Mesendoderm (in vitro differentiated cells): ENCODE data around the gene COL6A5.

ENCODE experiments used
- DNase-seq: peaks from one replicate; pipeline ENCODE4 v3.0.0; 2013
- H2AK5ac ChIP-seq: 2 replicates; pipeline ENCODE4 v1.6.1; 2013; ENCODE audit warnings: low read length, inconsistent platforms
- H2BK120ac ChIP-seq: 2 replicates; pipeline ENCODE4 v1.6.1; 2013; ENCODE audit warnings: low read depth, mild to moderate bottlenecking, low read length, moderate library complexity, mixed read lengths
- H2BK15ac ChIP-seq: replicated peaks from 2 replicates; pipeline ENCODE4 v1.6.1; 2013; ENCODE audit warnings: low read depth, mild to moderate bottlenecking, moderate library complexity
- H2BK5ac ChIP-seq: 2 replicates; pipeline ENCODE4 v1.6.1; 2013; ENCODE audit warnings: low read length, inconsistent platforms
- H3K18ac ChIP-seq: 2 replicates; pipeline ENCODE4 v1.6.1; 2013; ENCODE audit warnings: mild to moderate bottlenecking, low read length, mixed read lengths
- H3K23ac ChIP-seq: one replicate; pipeline ENCODE4 v1.6.1; 2013; ENCODE audit warnings: low read length
- H3K27ac ChIP-seq: 2 replicates; pipeline ENCODE4 v1.5.1; 2013; ENCODE audit warnings: low read depth, mild to moderate bottlenecking, inconsistent platforms, low read length, moderate library complexity
- H3K27me3 ChIP-seq: 2 replicates; pipeline ENCODE4 v1.6.1; 2013; ENCODE audit warnings: low read length, control low read depth, mild to moderate bottlenecking, inconsistent platforms; ENCODE audit not compliant: insufficient read depth, poor library complexity
- H3K36me3 ChIP-seq: 2 replicates; pipeline ENCODE4 v1.6.1; 2013; ENCODE audit warnings: low read length, inconsistent platforms; ENCODE audit not compliant: control insufficient read depth, insufficient read depth
- H3K4ac ChIP-seq: one replicate; pipeline ENCODE4 v1.6.1; 2013; ENCODE audit warnings: low read depth, mild to moderate bottlenecking, low read length, moderate library complexity
- H3K4me1 ChIP-seq: 2 replicates; pipeline ENCODE4 v1.6.1; 2013; ENCODE audit warnings: low read depth, low read length, inconsistent platforms; ENCODE audit not compliant: control insufficient read depth
- H3K4me2 ChIP-seq: 2 replicates; pipeline ENCODE4 v1.6.1; 2013; ENCODE audit warnings: low read length
- H3K4me3 ChIP-seq: 2 replicates; pipeline ENCODE4 v1.5.1; 2013; ENCODE audit warnings: mild to moderate bottlenecking, low read length
- H3K56ac ChIP-seq: one replicate; pipeline ENCODE4 v1.6.1; 2013; ENCODE audit warnings: low read length
- H3K79me1 ChIP-seq: 2 replicates; pipeline ENCODE4 v1.6.1; 2013; ENCODE audit warnings: low read length, inconsistent platforms
- H3K79me2 ChIP-seq: 2 replicates; pipeline ENCODE4 v1.6.1; 2013; ENCODE audit warnings: mild to moderate bottlenecking, low read length; ENCODE audit not compliant: control insufficient read depth, insufficient read depth
- H3K9ac ChIP-seq: 2 replicates; pipeline ENCODE4 v1.6.1; 2013; ENCODE audit warnings: low read length, inconsistent platforms
- H4K5ac ChIP-seq: one replicate; pipeline ENCODE4 v1.6.1; 2013; ENCODE audit warnings: low read length
- H4K8ac ChIP-seq: one replicate; pipeline ENCODE4 v1.6.1; 2013; ENCODE audit warnings: low read depth, mild to moderate bottlenecking, control low read depth, low read length, moderate library complexity
- WGBS: extraction: QIAGEN DNeasy Blood & Tissue Kit; methylation state at CpG from one replicate; pipeline ENCODE4 v1.1.7; 2013; ENCODE audit warnings: low lambda C conversion rate, missing lambda C conversion rate; ENCODE audit not compliant: insufficient coverage; ENCODE audit errors: extremely low coverage; 5-methylcytosine and 5-hydroxymethylcytosine counted together

COL6A5 gene

DNA sequence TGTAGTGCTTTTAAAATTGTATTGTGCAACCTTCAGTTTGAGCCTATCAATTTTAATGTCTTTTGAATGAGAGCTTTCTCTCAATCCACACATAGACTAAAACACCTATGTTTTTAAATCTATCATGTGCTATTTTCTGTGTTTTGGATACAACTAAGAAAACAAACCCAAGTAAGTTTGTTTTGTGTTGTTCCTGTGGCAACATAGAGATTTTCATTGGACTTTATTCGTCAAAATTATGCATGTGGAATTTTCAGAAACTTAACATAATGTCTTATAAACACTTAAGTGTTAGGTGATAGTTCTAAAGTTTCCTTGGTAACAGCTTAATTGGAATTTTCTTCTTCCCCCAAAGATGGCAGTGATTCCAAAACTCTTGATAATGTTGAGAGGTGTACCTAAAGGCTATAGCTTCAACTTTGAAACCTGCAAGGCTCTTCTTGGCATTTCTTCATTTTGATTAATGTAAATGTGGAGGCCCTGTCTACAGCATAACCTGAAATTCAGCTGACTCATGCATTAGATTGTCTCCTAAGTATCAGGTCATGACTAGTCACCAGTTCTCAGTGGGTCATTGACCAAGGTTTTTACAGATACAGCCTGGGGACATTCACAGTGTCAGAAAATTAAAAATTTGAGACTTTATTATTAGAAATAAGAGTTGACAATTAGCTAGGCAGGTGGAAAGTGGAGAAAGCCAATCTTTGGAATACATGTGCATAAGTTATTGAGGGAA is 44.4 kb downstream of the COL6A5 start:
- Histone ChIP-seq H2BK120ac (no peak overlapping the region), H3K79me1 (no peaks in the 10 kb centered on the region), H3K79me2 (no peaks in the 10 kb centered on the region), H3K4me3 (no peak overlapping the region), H3K56ac (no peak overlapping the region), H3K36me3 (no peaks in the 10 kb centered on the region), H3K4me2 (no peak overlapping the region), H3K23ac (no peak overlapping the region), H2BK5ac (no peak overlapping the region), H2BK15ac (no peak overlapping the region), H3K27ac (no peak overlapping the region), H4K8ac (no peak overlapping the region), H3K18ac (no peak overlapping the region), H4K5ac (no peak overlapping the region), H3K4ac (no peak overlapping the region), H3K27me3 (no peaks in the 10 kb centered on the region), H2AK5ac (no peak overlapping the region), H3K9ac (no peak overlapping the region), H3K4me1 (no peaks in the 10 kb centered on the region)
- DNase-seq: no peak
- WGBS: no CpG with 5 or more reads among the region's 1 CpG

DNA sequence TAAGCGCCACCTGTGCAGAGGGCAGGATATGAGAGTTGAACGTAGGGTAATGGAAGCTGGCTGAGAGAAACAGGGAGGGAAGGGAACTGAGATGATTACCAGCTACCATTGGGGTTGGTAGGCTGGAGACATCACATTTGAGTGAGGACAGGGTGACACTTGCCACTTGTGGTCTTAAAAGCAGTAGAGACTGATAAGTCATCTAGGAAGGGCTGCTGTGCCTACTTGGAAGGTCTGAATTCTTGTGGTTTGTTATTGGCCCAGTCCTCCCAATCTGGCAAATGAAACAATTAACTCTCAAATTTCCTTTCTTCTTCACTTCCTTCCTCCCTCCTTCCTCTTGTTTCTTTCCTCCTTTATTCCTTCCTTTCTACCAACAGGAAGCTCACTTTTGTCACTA is 46.8 kb downstream of the COL6A5 start:
- no peak for DNase-seq
- H3K9ac ChIP-seq: no peak overlapping the region
- H2BK5ac ChIP-seq: no peak overlapping the region
- no peak overlapping the region for H3K4me2 ChIP-seq
- H4K5ac ChIP-seq: no peak overlapping the region
- H3K4me1 ChIP-seq: peaks cover 6% of the 10 kb centered on the region
- no peak overlapping the region for H3K27ac ChIP-seq
- H3K4me3 ChIP-seq: no peak overlapping the region
- H3K56ac ChIP-seq: no peak overlapping the region
- no peaks in the 10 kb centered on the region for H3K36me3 ChIP-seq
- H3K27me3 ChIP-seq: no peaks in the 10 kb centered on the region
- H2BK15ac ChIP-seq: no peak overlapping the region
- no peak overlapping the region for H2BK120ac ChIP-seq
- H3K79me1 ChIP-seq: no peaks in the 10 kb centered on the region
- H4K8ac ChIP-seq: no peak overlapping the region
- no peak overlapping the region for H3K18ac ChIP-seq
- H3K79me2 ChIP-seq: no peaks in the 10 kb centered on the region
- no peak overlapping the region for H3K23ac ChIP-seq
- no peak overlapping the region for H3K4ac ChIP-seq
- no CpG with 5 or more reads among the region's 2 CpGs for WGBS
- H2AK5ac ChIP-seq: no peak overlapping the region

DNA sequence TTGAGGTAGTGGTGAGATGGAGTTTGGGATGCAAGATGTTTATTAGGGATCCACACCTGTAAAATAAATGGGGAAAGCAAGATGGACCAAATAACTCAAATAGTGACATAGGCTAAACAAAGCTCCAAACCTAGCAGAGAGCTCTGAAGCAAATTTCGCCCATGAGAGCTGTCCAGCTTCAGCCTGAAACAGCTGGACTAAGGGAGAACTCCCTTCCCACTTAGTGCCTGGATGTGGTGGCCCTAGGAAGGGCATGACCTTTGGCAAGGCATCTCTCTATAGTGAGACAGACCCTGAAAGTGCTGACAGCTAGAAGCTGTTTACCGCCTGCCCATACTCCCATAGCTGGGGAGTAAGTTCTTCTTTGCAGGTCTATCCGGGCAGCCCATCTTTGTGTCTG is 48.1 kb downstream of the COL6A5 start:
- DNase-seq: no peak
- Histone ChIP-seq H3K27ac (no peak overlapping the region), H4K8ac (no peak overlapping the region), H3K4me1 (peaks cover 6% of the 10 kb centered on the region), H3K27me3 (no peaks in the 10 kb centered on the region), H3K36me3 (no peaks in the 10 kb centered on the region), H2BK15ac (no peak overlapping the region), H3K18ac (no peak overlapping the region), H3K23ac (no peak overlapping the region), H3K79me2 (no peaks in the 10 kb centered on the region), H3K4me2 (no peak overlapping the region), H3K79me1 (no peaks in the 10 kb centered on the region), H3K4me3 (no peak overlapping the region), H4K5ac (no peak overlapping the region), H2BK120ac (no peak overlapping the region), H3K9ac (no peak overlapping the region), H3K56ac (no peak overlapping the region), H2BK5ac (no peak overlapping the region), H3K4ac (no peak overlapping the region), H2AK5ac (no peak overlapping the region)
- no CpG with 5 or more reads among the region's 3 CpGs for WGBS

DNA sequence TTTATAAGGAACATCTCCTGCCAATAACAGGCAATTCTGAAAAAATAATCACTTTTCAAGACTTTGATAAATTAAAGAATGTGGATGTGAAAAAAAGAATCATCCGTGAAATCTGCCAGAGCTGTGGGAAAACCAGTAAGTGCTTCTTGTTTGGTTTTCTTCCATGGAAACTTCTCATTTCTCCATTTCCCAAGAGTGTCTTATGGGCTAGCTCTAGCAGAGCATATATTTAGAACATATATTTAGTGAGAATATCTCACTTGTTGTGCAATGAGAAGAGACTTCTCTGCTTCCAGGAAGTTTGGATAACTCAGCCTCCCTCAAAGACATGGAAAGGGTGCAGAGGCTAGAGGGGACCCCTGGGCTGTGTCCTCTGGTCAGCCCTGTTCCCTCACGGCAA is 49.9 kb downstream of the COL6A5 start:
- Histone ChIP-seq H3K4me3 (no peak overlapping the region), H3K79me2 (no peaks in the 10 kb centered on the region), H3K27me3 (no peaks in the 10 kb centered on the region), H3K79me1 (no peaks in the 10 kb centered on the region), H3K27ac (peak overlapping the region; percentile 8), H3K4ac (no peak overlapping the region), H3K56ac (no peak overlapping the region), H2BK120ac (no peak overlapping the region), H3K4me1 (peaks cover 6% of the 10 kb centered on the region), H2BK5ac (no peak overlapping the region), H3K4me2 (no peak overlapping the region), H2BK15ac (peak overlapping the region; percentile 47), H3K36me3 (no peaks in the 10 kb centered on the region), H3K23ac (no peak overlapping the region), H4K5ac (no peak overlapping the region), H4K8ac (no peak overlapping the region), H2AK5ac (no peak overlapping the region), H3K18ac (peak overlapping the region; percentile 61), H3K9ac (no peak overlapping the region)
- WGBS: no CpG with 5 or more reads among the region's 2 CpGs
- DNase-seq: no peak

DNA sequence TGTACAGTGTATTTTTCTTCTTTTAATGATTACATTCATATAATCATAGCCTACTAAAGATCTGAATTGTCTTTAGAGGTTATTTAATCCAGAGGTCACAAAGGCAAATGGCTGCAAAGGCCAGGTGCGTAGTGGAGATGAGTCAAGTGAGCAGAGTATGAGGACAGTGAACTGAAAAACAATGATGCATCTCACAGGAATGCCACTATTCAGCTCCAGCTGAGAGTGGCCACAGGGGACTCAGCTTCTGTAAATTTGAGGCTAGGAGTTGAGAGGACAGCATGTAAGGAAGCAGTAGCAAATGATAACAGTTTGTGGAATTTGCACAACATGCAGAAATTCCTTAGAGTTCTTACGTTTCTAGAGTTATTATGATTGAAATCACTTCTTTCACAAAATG is 50.4 kb downstream of the COL6A5 start:
- Histone ChIP-seq H3K9ac (no peak overlapping the region), H2BK15ac (no peak overlapping the region), H3K4me1 (peaks cover 6% of the 10 kb centered on the region), H2BK120ac (no peak overlapping the region), H4K8ac (no peak overlapping the region), H3K79me2 (no peaks in the 10 kb centered on the region), H4K5ac (no peak overlapping the region), H3K4me2 (no peak overlapping the region), H2AK5ac (no peak overlapping the region), H3K4ac (no peak overlapping the region), H3K36me3 (no peaks in the 10 kb centered on the region), H3K18ac (peak overlapping the region; percentile 56), H3K4me3 (no peak overlapping the region), H3K23ac (no peak overlapping the region), H2BK5ac (no peak overlapping the region), H3K27me3 (no peaks in the 10 kb centered on the region), H3K79me1 (no peaks in the 10 kb centered on the region), H3K27ac (peak overlapping the region; percentile 77), H3K56ac (no peak overlapping the region)
- peak; percentile 97 for DNase-seq
- no CpG with 5 or more reads among the region's 2 CpGs for WGBS

DNA sequence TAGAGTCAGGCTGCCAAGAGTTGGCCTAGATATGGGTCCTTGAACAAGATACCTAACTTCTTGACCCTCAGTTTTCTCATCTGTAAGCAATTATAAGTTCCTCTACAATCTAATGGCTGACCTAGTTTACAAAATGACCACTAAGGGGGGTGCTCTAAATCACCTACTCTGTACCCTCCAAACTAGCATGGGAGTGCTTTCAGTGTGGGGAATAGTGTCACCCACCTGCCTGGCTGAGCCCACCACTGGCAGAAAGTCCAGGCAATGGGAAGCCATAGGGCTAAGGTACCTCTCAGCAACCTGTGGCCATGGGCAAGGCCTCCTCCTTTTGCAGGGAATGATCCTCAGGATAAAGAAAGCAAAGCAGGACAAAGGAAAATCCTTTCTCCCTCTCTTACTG is 58.9 kb downstream of the COL6A5 start:
- Histone ChIP-seq H4K5ac (no peak overlapping the region), H3K4me1 (no peaks in the 10 kb centered on the region), H3K9ac (no peak overlapping the region), H3K23ac (no peak overlapping the region), H2BK5ac (no peak overlapping the region), H3K79me1 (no peaks in the 10 kb centered on the region), H3K18ac (no peak overlapping the region), H3K27me3 (no peaks in the 10 kb centered on the region), H3K56ac (no peak overlapping the region), H2BK15ac (no peak overlapping the region), H4K8ac (no peak overlapping the region), H3K79me2 (no peaks in the 10 kb centered on the region), H2AK5ac (no peak overlapping the region), H3K4ac (no peak overlapping the region), H2BK120ac (no peak overlapping the region), H3K4me2 (no peak overlapping the region), H3K36me3 (no peaks in the 10 kb centered on the region), H3K27ac (no peak overlapping the region), H3K4me3 (no peak overlapping the region)
- no peak for DNase-seq
